ENCODE data around the gene CCDC85C. TPM values are rescaled to one million over a fixed set of nuclear protein-coding genes. Genes with fewer than 3 reads are reported as not detected.
"Not testable (repeated sequence)": the region's sequence is repeated elsewhere in the genome, so short reads cannot be mapped to it uniquely, and the experiment has no call there.

Gene CCDC85C
- total RNA-seq, 2 experiments from 2014 or later: 11.8 to 13.3 TPM

- H3K4me3 Mint-ChIP-seq; H3K9me3 Mint-ChIP-seq; ATAC-seq (ENCODE audit: low read depth); POLR2A ChIA-PET; H3K4me1 Mint-ChIP-seq; DNase-seq; H3K27ac Mint-ChIP-seq; H3K36me3 Mint-ChIP-seq: not testable (repeated sequence)
- H3K27me3 Mint-ChIP-seq: peaks cover 30% of the 10 kb centered on the region
Observed at GRCh38 chr14:99642771-99643170, 38.8 kb upstream of the CCDC85C start.

- no peaks in the 10 kb centered on the region for H3K36me3 Mint-ChIP-seq
- POLR2A ChIA-PET: no interaction called here
- H3K4me1 Mint-ChIP-seq: no peaks in the 10 kb centered on the region
- ATAC-seq (ENCODE audit: low read depth) (no peak), DNase-seq (no peak)
- H3K27me3 Mint-ChIP-seq: peaks cover 8% of the 10 kb centered on the region
- H3K27ac Mint-ChIP-seq: no peak overlapping the region
- no peaks in the 10 kb centered on the region for H3K9me3 Mint-ChIP-seq
- no peak overlapping the region for H3K4me3 Mint-ChIP-seq
Observed at GRCh38 chr14:99637624-99638023, 33.6 kb upstream of the CCDC85C start.

- ATAC-seq (ENCODE audit: low read depth): no peak
- Mint-ChIP-seq H3K9me3 (no peaks in the 10 kb centered on the region), H3K4me3 (no peak overlapping the region), H3K4me1 (no peaks in the 10 kb centered on the region), H3K27me3 (peaks cover 4% of the 10 kb centered on the region), H3K36me3 (no peaks in the 10 kb centered on the region), H3K27ac (no peak overlapping the region)
- POLR2A ChIA-PET: no interaction called here
- no peak for DNase-seq
Observed at GRCh38 chr14:99636487-99636886, 32.5 kb upstream of the CCDC85C start.

- Mint-ChIP-seq H3K4me1 (no peaks in the 10 kb centered on the region), H3K27ac (no peak overlapping the region), H3K9me3 (no peaks in the 10 kb centered on the region), H3K27me3 (no peaks in the 10 kb centered on the region), H3K4me3 (no peak overlapping the region), H3K36me3 (no peaks in the 10 kb centered on the region)
- no peak for DNase-seq
- POLR2A ChIA-PET: no interaction called here
- ATAC-seq (ENCODE audit: low read depth): no peak
Observed at GRCh38 chr14:99635116-99635515, 31.1 kb upstream of the CCDC85C start.

GRCh38 chr14:99634443-99634842, 30.4 kb upstream of the CCDC85C start:
- H3K9me3 Mint-ChIP-seq: no peaks in the 10 kb centered on the region
- POLR2A ChIA-PET: no interaction called here
- H3K36me3 Mint-ChIP-seq: no peaks in the 10 kb centered on the region
- no peak overlapping the region for H3K4me3 Mint-ChIP-seq
- ATAC-seq (ENCODE audit: low read depth) (no peak), DNase-seq (no peak)
- no peak overlapping the region for H3K27ac Mint-ChIP-seq
- no peaks in the 10 kb centered on the region for H3K4me1 Mint-ChIP-seq
- no peaks in the 10 kb centered on the region for H3K27me3 Mint-ChIP-seq

GRCh38 chr14:99633918-99634317, 29.9 kb upstream of the CCDC85C start:
- ATAC-seq (ENCODE audit: low read depth) (no peak), DNase-seq (no peak)
- Mint-ChIP-seq H3K27ac (no peak overlapping the region), H3K9me3 (no peaks in the 10 kb centered on the region), H3K36me3 (no peaks in the 10 kb centered on the region), H3K4me1 (peaks cover 2% of the 10 kb centered on the region), H3K4me3 (no peak overlapping the region), H3K27me3 (no peaks in the 10 kb centered on the region)
- POLR2A ChIA-PET: no interaction called here

- Mint-ChIP-seq H3K4me3 (no peak overlapping the region), H3K27ac (no peak overlapping the region), H3K9me3 (no peaks in the 10 kb centered on the region), H3K36me3 (no peaks in the 10 kb centered on the region), H3K27me3 (no peaks in the 10 kb centered on the region), H3K4me1 (peaks cover 4% of the 10 kb centered on the region)
- POLR2A ChIA-PET: no interaction called here
- DNase-seq (no peak), ATAC-seq (ENCODE audit: low read depth) (no peak)
Observed at GRCh38 chr14:99633141-99633540, 29.1 kb upstream of the CCDC85C start.

GRCh38 chr14:99632410-99633035, 28.5 kb upstream of the CCDC85C start:
- peak overlapping the region; percentile 17 for H3K27ac Mint-ChIP-seq
- no peaks in the 10 kb centered on the region for H3K36me3 Mint-ChIP-seq
- POLR2A ChIA-PET: no interaction called here
- no peak overlapping the region for H3K4me3 Mint-ChIP-seq
- H3K4me1 Mint-ChIP-seq: peaks cover 4% of the 10 kb centered on the region
- H3K27me3 Mint-ChIP-seq: no peaks in the 10 kb centered on the region
- no peak for ATAC-seq (ENCODE audit: low read depth)
- no peak for DNase-seq
- no peaks in the 10 kb centered on the region for H3K9me3 Mint-ChIP-seq

- no peak for DNase-seq
- no peaks in the 10 kb centered on the region for H3K36me3 Mint-ChIP-seq
- POLR2A ChIA-PET: interaction anchor here (0.6 kb wide), 1 partner anchor 27 kb away, joined by 3 read pairs; the partner anchor contains the start of gene CCDC85C
- H3K27ac Mint-ChIP-seq: no peak overlapping the region
- no peak overlapping the region for H3K4me3 Mint-ChIP-seq
- H3K4me1 Mint-ChIP-seq: peaks cover 4% of the 10 kb centered on the region
- no peak for ATAC-seq (ENCODE audit: low read depth)
- no peaks in the 10 kb centered on the region for H3K9me3 Mint-ChIP-seq
- H3K27me3 Mint-ChIP-seq: no peaks in the 10 kb centered on the region
Observed at GRCh38 chr14:99630202-99630601, 26.2 kb upstream of the CCDC85C start.

GRCh38 chr14:99628887-99629618, 25.0 kb upstream of the CCDC85C start:
- Mint-ChIP-seq H3K4me1 (peaks cover 4% of the 10 kb centered on the region), H3K4me3 (no peak overlapping the region), H3K9me3 (no peaks in the 10 kb centered on the region), H3K27ac (no peak overlapping the region), H3K36me3 (no peaks in the 10 kb centered on the region), H3K27me3 (no peaks in the 10 kb centered on the region)
- DNase-seq: peak; percentile 72
- POLR2A ChIA-PET: no interaction called here
- ATAC-seq (ENCODE audit: low read depth): peak; percentile 87

- peaks cover 2% of the 10 kb centered on the region for H3K27me3 Mint-ChIP-seq
- H3K27ac Mint-ChIP-seq: no peak overlapping the region
- H3K9me3 Mint-ChIP-seq: no peaks in the 10 kb centered on the region
- ATAC-seq (ENCODE audit: low read depth) (no peak), DNase-seq (no peak)
- peaks cover 4% of the 10 kb centered on the region for H3K4me1 Mint-ChIP-seq
- no peaks in the 10 kb centered on the region for H3K36me3 Mint-ChIP-seq
- no peak overlapping the region for H3K4me3 Mint-ChIP-seq
- POLR2A ChIA-PET: interaction anchor here (1.1 kb wide), 1 partner anchor 24 kb away, joined by 3 read pairs; no protein-coding TSS in a partner anchor
Observed at GRCh38 chr14:99627510-99628381, 23.7 kb upstream of the CCDC85C start.

- Mint-ChIP-seq H3K27me3 (peaks cover 2% of the 10 kb centered on the region), H3K36me3 (no peaks in the 10 kb centered on the region), H3K4me3 (no peak overlapping the region), H3K9me3 (no peaks in the 10 kb centered on the region), H3K4me1 (peaks cover 4% of the 10 kb centered on the region), H3K27ac (no peak overlapping the region)
- DNase-seq (no peak), ATAC-seq (ENCODE audit: low read depth) (no peak)
- POLR2A ChIA-PET: interaction anchor here (1.1 kb wide), 1 partner anchor 24 kb away, joined by 3 read pairs; no protein-coding TSS in a partner anchor
Observed at GRCh38 chr14:99627100-99627499, 23.1 kb upstream of the CCDC85C start.

GRCh38 chr14:99626041-99626648, 22.1 kb upstream of the CCDC85C start:
- Mint-ChIP-seq H3K27ac (no peak overlapping the region), H3K4me3 (no peak overlapping the region), H3K27me3 (peaks cover 2% of the 10 kb centered on the region), H3K4me1 (peaks cover 4% of the 10 kb centered on the region), H3K9me3 (no peaks in the 10 kb centered on the region), H3K36me3 (no peaks in the 10 kb centered on the region)
- POLR2A ChIA-PET: no interaction called here
- DNase-seq: no peak
- ATAC-seq (ENCODE audit: low read depth): no peak

Data from activated naive CD8-positive, alpha-beta T cell treated with anti-CD3 and anti-CD28 coated beads, Interleukin-2, amount 10 ng/mL, durations not matched to agents 7 days and 5 days (primary cell).